IMR-90 (cell line): Measurements from ENCODE around the gene KRTAP4-8. TPM values are rescaled to one million over a fixed set of nuclear protein-coding genes. Genes with fewer than 3 reads are reported as not detected.
A peak's percentile ranks its signal among the peaks of the same experiment; 100 is the strongest.

Source experiments
- ATAC-seq: fragments of 200-7000 bp; cut with Tn5 transposase; 2 replicates; pipeline ENCODE4 v1.9.1; 2020; ENCODE audit warnings: low read depth, mild to moderate bottlenecking, moderate library complexity
- BruUV-seq: library from RNA; stranded (reverse); fragments of 400-500 nt; replicated peaks from 2 replicates; lab custom pipeline; 2021; lab: Mats Ljungman, UMichigan
- CTCF ChIA-PET: fragments of 300-600 bp; formaldehyde crosslinking; extraction: SDS; loops from one replicate; lab custom pipeline; 2021; ENCODE audit warnings: antibody characterized with exemption; lab: Yijun Ruan, JAX
- POLR2A ChIA-PET: fragments of 300-600 bp; sonication (Branson Sonifier 250); formaldehyde crosslinking; loops from one replicate; lab custom pipeline; 2022; ENCODE audit warnings: antibody characterized with exemption; ENCODE audit not compliant: unreplicated experiment; lab: Charles Lee
- DNase-seq: peaks from one replicate; pipeline ENCODE4 v3.0.0; 2013
- H2AFZ ChIP-seq: replicated peaks from 2 replicates; pipeline ENCODE3; 2013; ENCODE audit warnings: low read length, mild to moderate bottlenecking; ENCODE audit not compliant: poor library complexity
- H2AK5ac ChIP-seq: 2 replicates; pipeline ENCODE4 v1.6.1; 2013; ENCODE audit warnings: low read depth, low read length, inconsistent platforms
- H2AK9ac ChIP-seq: replicated peaks from 2 replicates; pipeline ENCODE3; 2013; ENCODE audit warnings: mild to moderate bottlenecking, low read depth, low read length, moderate library complexity; ENCODE audit not compliant: poor library complexity
- H2BK120ac ChIP-seq: 2 replicates; pipeline ENCODE4 v1.6.1; 2013; ENCODE audit warnings: low read depth, low read length, inconsistent platforms
- H2BK15ac ChIP-seq: 3 replicates; pipeline ENCODE4 v1.6.1; 2013; ENCODE audit warnings: low read depth, low read length, inconsistent platforms
- H2BK20ac ChIP-seq: 2 replicates; pipeline ENCODE4 v1.6.1; 2013; ENCODE audit warnings: low read depth, mild to moderate bottlenecking, inconsistent platforms, low read length, moderate library complexity
- H2BK5ac ChIP-seq: 2 replicates; pipeline ENCODE4 v1.6.1; 2013; ENCODE audit warnings: mild to moderate bottlenecking, low read depth, low read length, inconsistent platforms; ENCODE audit not compliant: poor library complexity, severe bottlenecking
- H3K14ac ChIP-seq: replicated peaks from 2 replicates; pipeline ENCODE4 v1.6.1; 2013; ENCODE audit warnings: low read depth, low read length, inconsistent platforms
- H3K18ac ChIP-seq: 2 replicates; pipeline ENCODE4 v1.6.1; 2013; ENCODE audit warnings: low read depth, low read length, control low read depth
- H3K23ac ChIP-seq: 2 replicates; pipeline ENCODE4 v1.6.1; 2013; ENCODE audit warnings: low read depth, low read length, inconsistent platforms
- H3K27ac ChIP-seq: 2 replicates; pipeline ENCODE4 v1.5.1; 2013; ENCODE audit warnings: mild to moderate bottlenecking, control low read depth, low read length; ENCODE audit not compliant: insufficient read depth
- H3K27me3 ChIP-seq: 2 replicates; pipeline ENCODE4 v1.6.1; 2013; ENCODE audit warnings: low read length; ENCODE audit not compliant: control insufficient read depth, insufficient read depth
- H3K36me3 ChIP-seq: 2 replicates; pipeline ENCODE4 v1.6.1; 2013; ENCODE audit warnings: low read length, mixed read lengths; ENCODE audit not compliant: control insufficient read depth, insufficient read depth
- H3K4ac ChIP-seq: 2 replicates; pipeline ENCODE4 v1.6.1; 2013; ENCODE audit warnings: low read depth, low read length, inconsistent platforms
- H3K4me1 ChIP-seq: 2 replicates; pipeline ENCODE4 v1.6.1; 2013; ENCODE audit warnings: low read length, mixed read lengths; ENCODE audit not compliant: control insufficient read depth, insufficient read depth
- H3K4me2 ChIP-seq: 2 replicates; pipeline ENCODE4 v1.6.1; 2013; ENCODE audit warnings: low read depth, mild to moderate bottlenecking, control low read depth, low read length, moderate library complexity
- H3K4me3 ChIP-seq: 2 replicates; pipeline ENCODE4 v1.5.1; 2013; ENCODE audit warnings: low read depth, mild to moderate bottlenecking, control low read depth, low read length, moderate library complexity; ENCODE audit not compliant: insufficient read depth
- H3K56ac ChIP-seq: 2 replicates; pipeline ENCODE4 v1.6.1; 2013; ENCODE audit warnings: low read length, inconsistent platforms; ENCODE audit not compliant: insufficient read depth; ENCODE audit errors: extremely low read depth
- H3K79me1 ChIP-seq, 2 experiments: 2 replicates each; pipeline ENCODE4 v1.6.1; 2013; ENCODE audit warnings: low read length in 2 of 2, inconsistent platforms in 1 of 2, low read depth in 1 of 2
- H3K9ac ChIP-seq: 2 replicates; pipeline ENCODE4 v1.6.1; 2013; ENCODE audit warnings: low read depth, low read length, control low read depth
- H3K9me1 ChIP-seq: 2 replicates; pipeline ENCODE4 v1.6.1; 2013; ENCODE audit warnings: low read length, inconsistent platforms; ENCODE audit not compliant: insufficient read depth
- H3K9me3 ChIP-seq: 2 replicates; pipeline ENCODE4 v1.6.1; 2013; ENCODE audit warnings: low read length; ENCODE audit not compliant: control insufficient read depth, insufficient read depth
- H4K20me1 ChIP-seq: 2 replicates; pipeline ENCODE4 v1.6.1; 2013; ENCODE audit warnings: low read length, inconsistent platforms; ENCODE audit not compliant: insufficient read depth
- H4K5ac ChIP-seq: 2 replicates; pipeline ENCODE4 v1.6.1; 2013; ENCODE audit warnings: mild to moderate bottlenecking, low read depth, low read length, control low read depth
- H4K8ac ChIP-seq, 2 experiments: 2 replicates each; pipeline ENCODE4 v1.6.1; 2013; ENCODE audit warnings: low read depth in 2 of 2, low read length in 2 of 2, control low read depth in 1 of 2, inconsistent platforms in 1 of 2
- H4K91ac ChIP-seq: 2 replicates; pipeline ENCODE4 v1.6.1; 2013; ENCODE audit warnings: low read depth, low read length, inconsistent platforms; ENCODE audit not compliant: insufficient read depth
- CHD1 ChIP-seq: IDR thresholded peaks from 2 replicates; pipeline ENCODE4 v1.6.1; 2012; ENCODE audit warnings: low read depth, low read length, improper control_type of control experiment
- FOS ChIP-seq: fragments of 150-350 bp; IDR thresholded peaks from 2 replicates; pipeline ENCODE4 v1.6.1; 2016; ENCODE audit warnings: low read depth, low read length
- MAZ ChIP-seq: IDR thresholded peaks from 2 replicates; pipeline ENCODE4 v1.6.1; 2012; ENCODE audit warnings: low read depth, mild to moderate bottlenecking, low read length, improper control_type of control experiment, moderate library complexity, borderline replicate concordance
- MXI1 ChIP-seq: IDR thresholded peaks from 2 replicates; pipeline ENCODE4 v1.6.1; 2012; ENCODE audit warnings: low read depth, mild to moderate bottlenecking, low read length, moderate library complexity, borderline replicate concordance
- NFE2L2 ChIP-seq: fragments of 150-350 bp; IDR thresholded peaks from 2 replicates; pipeline ENCODE4 v1.6.1; 2016; ENCODE audit warnings: low read depth, mild to moderate bottlenecking, low read length
- POLR2A ChIP-seq: IDR thresholded peaks from 2 replicates; pipeline ENCODE4 v1.6.1; 2012; ENCODE audit warnings: mild to moderate bottlenecking, low read depth, low read length
- RAD21 ChIP-seq: IDR thresholded peaks from 2 replicates; pipeline ENCODE4 v1.6.1; 2012; ENCODE audit warnings: low read length, improper control_type of control experiment
- RCOR1 ChIP-seq: IDR thresholded peaks from 2 replicates; pipeline ENCODE4 v1.6.1; 2012; ENCODE audit warnings: mild to moderate bottlenecking, low read length, improper control_type of control experiment; ENCODE audit not compliant: insufficient replicate concordance
- RFX5 ChIP-seq: IDR thresholded peaks from 2 replicates; pipeline ENCODE4 v1.8.0; 2012; ENCODE audit warnings: low read depth, mild to moderate bottlenecking, low read length, moderate library complexity
- WGBS, 2 experiments: methylation state at CpG; one replicate each; pipeline versions ENCODE4 v1.1.5 to v1.1.7; 2013; ENCODE audit warnings: missing lambda C conversion rate in 2 of 2; ENCODE audit not compliant: insufficient read length in 1 of 2; ENCODE audit errors: extremely low coverage in 2 of 2; 5-methylcytosine and 5-hydroxymethylcytosine counted together
- dilution Hi-C: fragments of 300-500 bp; cut with HindIII; formaldehyde crosslinking; loops from one replicate; pipeline ENCODE4 v1.14.3; 2018; ENCODE audit warnings: low sequenced_read_pairs; ENCODE audit not compliant: unreplicated experiment
- in situ Hi-C: fragments of 300-500 bp; cut with MboI; formaldehyde crosslinking; loops from 3 replicates; pipeline ENCODE4 v1.14.3; 2019; ENCODE audit warnings: low sequenced_read_pairs, inconsistent platforms, mixed read lengths
- intact Hi-C: fragments of 100-400 bp; cut with micrococcal nuclease; formaldehyde crosslinking; loops from 2 replicates; pipeline ENCODE4 v1.10.0; 2022
- polyA plus RNA-seq, 3 experiments: library from polyadenylated mRNA; depleted of rRNA; stranded (reverse); fragments of >200 nt; gene quantifications; 2 replicates each; pipeline ENCODE4 v1.2.3, GENCODE V29; 2012; ENCODE audit warnings: low replicate concordance in 1 of 3
- total RNA-seq: library from RNA; depleted of rRNA; stranded (reverse); fragments of >200 nt; gene quantifications from 2 replicates; pipeline ENCODE4 v1.2.3, GENCODE V29; 2012

The KRTAP4-8 gene
- total and polyA plus RNA-seq, 2 of the 4 experiments (the other 2 are of a cell fraction), result not detected

DNA sequence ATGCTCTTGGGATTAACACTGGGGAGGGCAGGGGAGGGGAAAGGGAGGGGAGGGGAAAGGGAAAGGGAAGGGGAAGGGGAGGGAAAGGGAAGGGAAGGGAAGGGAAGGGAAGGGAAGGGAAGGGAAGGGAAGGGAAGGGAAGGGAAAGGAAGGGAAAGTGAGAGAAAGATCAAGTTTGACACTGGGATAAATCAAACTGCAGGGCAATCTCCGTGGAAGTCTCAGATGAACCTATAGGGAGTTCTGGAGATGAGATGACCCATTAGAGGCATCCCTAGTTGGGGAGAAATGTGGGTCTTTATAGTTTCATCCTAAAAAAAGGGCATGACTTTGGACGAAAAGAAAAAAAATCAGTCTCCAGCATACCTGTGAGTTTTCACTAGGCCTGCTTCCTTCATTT is 23.8 kb upstream of the KRTAP4-8 start:
- in situ Hi-C loops (no loop called here), dilution Hi-C loops (no loop called here), intact Hi-C loops (no loop called here)
- Histone ChIP-seq H3K36me3 (no peaks in the 10 kb centered on the region), H3K18ac (no peak overlapping the region), H2BK20ac (no peak overlapping the region), H3K4me2 (no peak overlapping the region), H2BK120ac (peak overlapping the region; percentile 43; the same call in 1 of the 2 replicates), H4K20me1 (no peaks in the 10 kb centered on the region), H2BK15ac (peak overlapping the region; percentile 67; the same call in 1 of the 3 replicates), H3K9ac (no peak overlapping the region), H2AK9ac (no peak overlapping the region), H3K4me3 (no peak overlapping the region), H4K5ac (no peak overlapping the region), H3K56ac (no peak overlapping the region; the same call in 1 of the 2 replicates), H3K27me3 (no peaks in the 10 kb centered on the region), H2AK5ac (peak overlapping the region; percentile 86), H2AFZ (no peak overlapping the region), H3K9me1 (no peaks in the 10 kb centered on the region), H3K79me1 (no peaks in the 10 kb centered on the region), H3K27ac (no peak overlapping the region), H3K4me1 (no peaks in the 10 kb centered on the region), H4K91ac (peak overlapping the region; percentile 9; the same call in 1 of the 2 replicates), H2BK5ac (no peak overlapping the region), H3K9me3 (peaks cover 2% of the 10 kb centered on the region; the same call in 1 of the 2 replicates), H3K14ac (no peak overlapping the region), H3K4ac (peak overlapping the region; percentile 31; the same call in 1 of the 2 replicates), H4K8ac (no peak overlapping the region), H3K23ac (no peak overlapping the region)
- ATAC-seq (no peak), DNase-seq (no peak)
- CTCF ChIA-PET, result no interaction called here
- no CpG with 5 or more reads among the region's 2 CpGs for WGBS, 2 experiments
- BruUV-seq, result no TSS peak
- POLR2A ChIA-PET, result no interaction called here
- TF ChIP-seq CHD1 (no peak), FOS (no peak), MAZ (no peak), RCOR1 (no peak), RFX5 (no peak), RAD21 (no peak), POLR2A (no peak), NFE2L2 (no peak), MXI1 (no peak)
